Measurements from ENCODE around the gene SYNGR3.

DNA sequence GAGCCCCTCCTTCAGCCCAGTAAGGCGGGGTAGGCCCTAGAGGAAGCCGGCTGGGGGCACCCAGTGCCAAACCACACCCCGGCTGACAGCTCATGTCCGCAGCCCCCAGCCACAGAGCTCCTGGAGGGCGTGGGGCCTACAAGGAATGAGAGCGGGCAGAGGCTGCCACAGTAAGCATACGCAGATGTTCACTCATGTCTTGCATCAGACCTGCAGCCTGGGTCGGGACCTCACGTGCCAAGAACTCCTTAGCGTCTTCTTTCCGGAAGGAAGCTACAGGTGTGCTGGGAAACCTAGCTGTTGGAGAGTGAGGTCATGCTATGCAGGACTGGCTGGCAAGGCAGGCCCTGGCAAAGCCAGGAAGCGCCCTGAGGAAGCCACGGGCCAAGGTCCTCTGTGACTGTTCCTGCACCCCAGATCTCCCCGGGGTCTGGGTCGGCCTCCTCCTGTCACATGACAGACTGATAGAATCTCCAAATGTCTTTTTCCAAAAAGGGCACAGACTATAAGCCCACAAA is 18.3 kb downstream of the SYNGR3 start:
- TF ChIP-seq, protein P1, sequence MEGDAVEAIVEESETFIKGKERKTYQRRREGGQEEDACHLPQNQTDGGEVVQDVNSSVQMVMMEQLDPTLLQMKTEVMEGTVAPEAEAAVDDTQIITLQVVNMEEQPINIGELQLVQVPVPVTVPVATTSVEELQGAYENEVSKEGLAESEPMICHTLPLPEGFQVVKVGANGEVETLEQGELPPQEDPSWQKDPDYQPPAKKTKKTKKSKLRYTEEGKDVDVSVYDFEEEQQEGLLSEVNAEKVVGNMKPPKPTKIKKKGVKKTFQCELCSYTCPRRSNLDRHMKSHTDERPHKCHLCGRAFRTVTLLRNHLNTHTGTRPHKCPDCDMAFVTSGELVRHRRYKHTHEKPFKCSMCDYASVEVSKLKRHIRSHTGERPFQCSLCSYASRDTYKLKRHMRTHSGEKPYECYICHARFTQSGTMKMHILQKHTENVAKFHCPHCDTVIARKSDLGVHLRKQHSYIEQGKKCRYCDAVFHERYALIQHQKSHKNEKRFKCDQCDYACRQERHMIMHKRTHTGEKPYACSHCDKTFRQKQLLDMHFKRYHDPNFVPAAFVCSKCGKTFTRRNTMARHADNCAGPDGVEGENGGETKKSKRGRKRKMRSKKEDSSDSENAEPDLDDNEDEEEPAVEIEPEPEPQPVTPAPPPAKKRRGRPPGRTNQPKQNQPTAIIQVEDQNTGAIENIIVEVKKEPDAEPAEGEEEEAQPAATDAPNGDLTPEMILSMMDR (IDR thresholded peaks at IDR 0.05 in 4 of 5, conservative IDR thresholded peaks at IDR 0.05 in 1 of 5): no peak
- no peak for TF ChIP-seq POLR2A (IDR thresholded peaks at IDR 0.05)
